Femur (tissue), 1 donor: ENCODE data around the gene ADAMTSL5.
A peak's percentile ranks its signal among the peaks of the same experiment; 100 is the strongest.
"Not testable (repeated sequence)": the region's sequence is repeated elsewhere in the genome, so short reads cannot be mapped to it uniquely, and the experiment has no call there.

Experiments used
- DNase-seq: peaks from one replicate; pipeline ENCODE4 v3.0.0-alpha.2; 2017

ADAMTSL5 gene

DNA sequence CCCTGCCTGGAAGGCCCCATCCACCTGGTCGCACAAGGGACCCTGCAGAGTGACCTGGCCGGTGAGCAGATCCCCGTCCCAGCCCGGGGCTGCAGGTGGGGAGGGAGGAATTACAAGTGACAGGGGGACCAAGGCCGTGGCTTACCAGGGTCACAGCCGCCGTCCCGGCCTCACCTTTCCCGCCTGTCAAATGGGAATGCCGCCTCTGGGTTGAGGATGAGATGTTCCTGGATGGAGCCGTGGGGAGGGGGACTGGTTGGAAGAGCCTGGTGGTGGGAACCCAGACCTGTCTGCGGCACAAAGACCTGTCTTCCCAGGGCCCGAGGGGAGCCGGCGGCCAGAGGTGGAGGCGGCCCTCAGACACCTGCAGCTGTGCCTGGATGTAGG lies 16.6 kb upstream of the ADAMTSL5 start:
- no peak for DNase-seq

DNA sequence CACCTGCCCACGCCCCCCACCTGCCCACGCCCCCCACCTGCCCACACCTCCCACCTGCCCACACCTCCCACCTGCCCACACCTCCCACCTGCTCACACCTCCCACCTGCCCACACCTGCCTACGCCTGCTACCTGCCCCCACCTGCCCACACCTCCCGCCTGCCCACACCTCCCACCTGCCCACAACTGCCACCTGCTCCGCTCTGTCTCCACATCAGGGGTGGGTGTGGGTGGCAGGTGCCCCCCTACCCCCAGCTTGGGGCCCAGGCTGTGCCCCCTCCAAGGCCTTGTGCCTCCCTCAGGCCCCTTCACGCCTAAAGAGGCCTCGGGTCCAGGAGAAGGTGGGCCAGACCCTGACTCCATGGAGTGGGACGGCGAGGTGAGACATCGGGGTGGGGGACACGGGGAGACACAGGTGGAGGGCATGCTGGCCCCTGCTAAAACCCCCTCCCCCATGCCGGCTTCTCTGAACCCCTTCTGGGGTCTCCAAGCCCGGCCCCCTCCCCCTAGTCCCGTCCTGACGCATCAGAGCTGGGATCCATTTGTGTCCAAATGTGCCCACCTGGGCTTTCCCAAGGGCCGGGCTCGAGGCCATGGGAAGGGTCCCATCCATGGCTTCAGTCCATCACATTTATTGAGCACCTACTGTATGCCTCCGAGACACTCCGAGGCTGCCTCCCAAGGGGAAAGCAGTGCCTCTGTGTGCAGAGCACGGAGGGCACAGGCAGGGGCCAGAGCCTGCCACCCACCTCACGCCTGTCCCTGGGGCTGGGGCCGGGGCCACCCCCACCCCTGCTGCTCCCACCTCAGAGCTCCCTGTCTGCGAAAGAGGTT lies 16.0 kb upstream of the ADAMTSL5 start:
- DNase-seq, result no peak

DNA sequence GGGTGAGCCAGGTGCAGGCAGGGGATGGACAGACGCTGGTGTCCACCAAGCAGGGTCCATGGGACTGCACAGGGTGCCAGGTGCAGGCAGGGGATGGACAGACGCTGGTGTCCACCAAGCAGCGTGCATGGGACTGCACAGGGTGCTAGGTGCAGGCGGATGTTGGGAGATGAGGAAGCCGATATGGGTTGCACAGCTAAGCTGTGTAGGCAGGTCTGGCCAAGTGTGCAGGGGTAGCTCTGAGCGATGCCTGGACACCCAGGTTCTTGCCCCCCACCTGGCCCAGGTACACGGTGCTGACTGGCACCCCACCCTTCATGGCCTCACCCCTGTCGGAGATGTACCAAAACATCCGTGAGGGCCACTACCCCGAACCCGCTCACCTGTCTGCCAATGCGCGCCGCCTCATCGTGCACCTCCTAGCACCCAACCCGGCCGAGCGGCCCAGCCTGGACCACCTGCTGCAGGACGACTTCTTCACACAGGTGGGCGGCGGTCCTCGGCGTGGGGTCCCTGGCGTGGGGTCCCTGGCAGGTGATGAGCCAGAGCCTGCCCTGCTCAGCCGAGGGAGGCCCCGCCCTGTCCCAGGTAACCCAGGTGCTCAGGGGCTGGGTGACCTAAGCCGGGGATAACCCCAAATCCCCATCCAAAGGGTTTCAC lies 15.0 kb upstream of the ADAMTSL5 start:
- no peak for DNase-seq

DNA sequence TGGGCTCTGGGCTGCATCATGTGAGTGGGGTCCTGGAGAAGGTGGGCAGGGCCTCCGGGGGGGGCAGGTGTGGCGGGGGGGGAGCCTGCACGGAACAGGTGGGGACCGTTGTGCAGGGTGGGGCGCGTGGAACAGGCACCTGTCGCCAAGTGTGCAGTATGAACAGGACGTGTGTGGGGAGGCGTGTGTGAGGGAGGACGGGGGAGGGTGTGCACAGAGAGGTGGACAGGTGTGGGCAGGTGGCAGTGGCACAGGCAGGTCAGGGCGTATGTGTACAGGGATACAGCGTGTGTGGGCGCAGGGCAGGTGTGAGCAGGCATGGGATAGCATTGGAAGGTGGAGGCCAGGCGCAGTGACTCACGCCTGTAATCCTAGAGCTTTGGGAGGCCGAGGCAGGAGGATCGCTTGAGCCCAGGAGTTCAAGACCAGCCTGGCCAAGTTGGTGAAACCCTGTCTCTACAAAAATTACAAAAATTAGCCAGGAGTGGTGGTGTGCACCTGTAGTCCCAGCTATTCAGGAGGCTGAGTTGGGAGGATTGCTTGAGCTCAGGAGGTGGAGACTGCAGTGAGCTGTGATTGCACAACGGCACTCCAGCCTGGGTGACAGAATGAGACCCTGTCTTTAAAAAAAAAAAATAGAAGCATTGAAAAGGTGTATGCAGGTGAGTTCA lies 14.3 kb upstream of the ADAMTSL5 start:
- no peak for DNase-seq

DNA sequence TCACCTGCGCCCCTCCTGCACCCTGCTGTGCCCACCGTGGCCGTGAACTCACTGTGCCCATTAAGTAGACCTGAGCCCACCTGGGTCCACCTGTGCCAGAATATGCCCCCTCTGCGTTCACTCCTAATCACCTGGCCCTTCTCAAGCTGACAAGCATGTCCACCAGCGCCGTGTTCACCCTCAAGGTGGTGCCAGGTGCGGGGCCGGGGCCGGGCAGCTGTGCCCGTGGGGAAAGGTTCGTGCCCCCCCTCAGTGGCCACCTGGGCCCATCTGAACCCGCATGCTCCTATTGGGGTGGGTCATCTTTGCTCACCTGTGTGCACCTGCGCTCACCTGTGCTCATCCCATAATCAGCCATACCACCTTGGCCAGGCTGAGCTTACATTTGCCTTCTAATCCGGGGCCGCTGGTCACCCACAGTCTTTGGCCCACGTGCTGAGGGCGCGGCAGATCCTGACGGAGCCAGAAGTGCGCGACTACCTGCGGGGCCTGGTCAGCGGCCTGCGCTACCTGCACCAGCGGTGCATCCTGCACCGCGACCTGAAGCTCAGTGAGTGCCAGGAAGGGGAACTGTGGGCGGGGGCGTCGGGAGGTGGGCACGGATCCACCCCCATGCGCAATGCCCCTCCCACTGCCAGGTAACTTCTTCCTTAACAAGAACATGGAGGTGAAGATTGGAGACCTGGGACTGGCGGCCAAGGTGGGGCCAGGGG lies 13.4 kb upstream of the ADAMTSL5 start:
- no peak for DNase-seq

DNA sequence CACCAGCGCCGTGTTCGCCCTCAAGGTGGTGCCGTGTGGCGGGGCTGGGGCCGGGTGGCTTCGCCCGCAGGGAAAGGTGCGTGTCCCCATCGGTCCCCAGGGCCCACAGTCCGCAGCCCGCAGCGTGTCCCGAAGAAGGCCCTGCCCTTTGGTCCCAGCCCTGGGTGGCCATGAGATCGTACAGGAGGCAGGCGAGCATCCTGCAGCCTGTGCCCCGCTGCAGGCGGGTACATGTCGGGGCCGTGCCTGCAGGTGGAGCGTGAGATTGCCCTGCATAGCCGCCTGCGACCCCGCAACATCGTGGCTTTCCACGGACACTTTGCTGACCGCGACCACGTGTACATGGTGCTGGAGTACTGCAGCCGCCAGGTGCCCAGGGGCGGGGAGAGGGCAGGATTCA lies 12.5 kb upstream of the ADAMTSL5 start:
- DNase-seq, result no peak

DNA sequence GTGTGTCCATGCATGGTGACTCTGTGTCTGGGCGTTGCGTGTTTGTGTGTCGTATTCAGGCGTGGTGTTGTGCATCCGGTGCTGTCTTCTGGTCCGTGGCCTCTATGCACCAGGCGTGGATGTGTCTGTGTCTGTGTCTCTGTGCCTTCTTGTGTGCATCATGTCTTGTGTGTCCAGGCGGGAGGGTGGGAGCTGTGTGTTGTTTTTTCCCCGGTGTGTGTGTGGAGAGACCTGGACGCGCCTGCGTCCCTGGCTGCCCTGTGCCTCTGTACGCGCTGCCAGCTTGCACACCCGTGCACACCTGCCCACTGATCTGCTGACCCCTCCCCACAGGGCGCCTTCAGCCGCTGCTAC lies 12.1 kb upstream of the ADAMTSL5 start:
- DNase-seq, result no peak

DNA sequence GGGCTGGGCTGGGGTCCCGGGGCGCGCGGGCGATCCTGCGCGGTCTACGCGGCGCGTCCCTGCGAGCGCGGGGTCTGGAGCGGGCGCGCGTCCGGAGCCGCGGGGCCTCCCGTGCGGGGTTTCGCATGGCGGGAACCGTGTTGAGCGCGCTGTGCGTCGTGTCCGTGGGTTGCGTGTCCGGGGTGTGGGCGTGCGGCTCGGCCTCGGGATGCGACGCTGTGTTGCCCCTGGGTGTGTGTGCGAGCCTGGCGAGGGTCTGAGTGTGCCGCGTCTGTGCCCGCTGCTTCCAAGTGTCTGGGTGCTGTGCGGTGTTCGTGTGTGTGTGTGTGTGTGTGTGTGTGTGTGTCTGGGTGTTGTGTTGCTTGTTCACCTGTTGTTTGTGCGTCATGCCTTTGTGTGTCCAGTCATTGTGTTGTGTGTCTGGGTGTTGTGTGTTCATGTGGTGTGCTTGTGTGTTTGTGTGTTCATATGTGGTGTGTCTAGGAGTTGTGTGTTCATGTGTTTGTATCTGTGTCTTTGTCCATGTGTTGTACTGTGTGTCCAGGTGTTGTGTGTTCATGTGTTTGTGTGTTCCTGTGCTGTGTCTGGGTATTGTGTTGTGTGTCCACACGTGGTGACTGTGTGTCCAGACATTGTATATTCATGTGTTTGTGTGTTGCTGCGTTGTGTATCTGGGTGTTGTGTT lies 11.6 kb upstream of the ADAMTSL5 start:
- DNase-seq, result no peak

DNA sequence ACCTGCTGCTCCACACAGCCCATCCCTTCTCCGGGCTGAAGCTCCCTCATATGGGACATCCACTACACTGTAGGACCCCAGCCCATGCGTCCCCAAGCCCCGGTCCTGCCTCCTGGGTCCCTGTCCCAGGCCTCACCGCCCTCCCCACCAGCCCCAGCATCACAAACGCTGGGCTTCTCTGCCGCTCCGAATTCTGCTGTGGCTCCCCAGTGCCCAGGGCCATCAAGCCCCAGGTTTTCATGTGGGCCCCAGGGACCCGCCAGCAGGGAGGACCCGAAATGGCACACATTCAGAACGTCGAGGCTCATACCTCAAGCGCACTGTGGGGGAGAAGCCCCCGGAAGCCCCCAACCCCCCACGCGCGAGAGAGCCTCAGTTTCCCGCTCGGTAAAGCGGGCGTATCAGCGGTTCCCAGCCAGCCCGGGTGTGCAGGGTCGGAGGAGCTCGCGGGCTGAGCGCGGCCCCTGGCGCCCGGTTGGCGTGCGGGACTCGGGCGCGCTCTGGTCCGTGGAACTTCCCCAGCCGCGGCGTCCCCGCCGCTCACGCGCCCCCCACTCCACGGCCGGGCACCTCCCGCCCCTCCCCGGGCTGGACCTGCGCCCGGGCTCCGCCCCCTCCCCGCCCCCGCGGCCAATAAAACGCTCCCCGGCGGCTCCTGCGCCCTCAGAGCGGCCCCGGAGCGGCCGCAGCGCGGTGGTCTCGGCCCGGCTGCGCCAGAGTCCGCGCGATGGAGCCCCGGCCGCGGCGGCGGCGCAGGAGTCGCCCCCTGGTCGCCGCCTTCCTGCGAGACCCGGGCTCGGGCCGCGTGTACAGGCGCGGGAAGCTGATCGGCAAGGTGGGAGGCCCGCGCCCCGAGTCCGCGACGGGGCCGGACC lies 10.8 kb upstream of the ADAMTSL5 start, which contains the start of gene PLK5:
Gene PLK5 (plus strand): TSS at position 666 of the 875 bp plus-strand sequence. CDS start 2,920 bp downstream, outside the sequence.
- no peak for DNase-seq

DNA sequence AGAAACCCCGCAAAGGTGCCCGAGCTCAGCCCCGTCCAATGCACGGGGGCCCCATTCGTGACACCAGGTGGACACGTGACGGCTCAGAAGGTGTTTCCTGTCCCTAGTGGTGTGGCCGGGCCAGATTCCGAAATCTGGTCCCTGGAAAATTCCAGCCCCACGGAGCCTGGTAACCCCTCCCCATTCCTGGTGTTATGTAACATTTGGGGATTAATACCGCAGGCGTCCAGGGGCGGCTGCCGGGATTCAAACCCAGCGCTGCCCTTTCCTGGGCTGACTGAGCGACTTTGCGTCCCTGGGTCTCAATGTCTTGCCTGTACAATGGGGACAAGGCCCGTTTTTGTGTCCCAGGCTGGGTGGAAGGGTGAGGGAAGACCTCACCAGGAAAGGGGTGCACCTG lies 10.0 kb upstream of the ADAMTSL5 start:
- no peak for DNase-seq

DNA sequence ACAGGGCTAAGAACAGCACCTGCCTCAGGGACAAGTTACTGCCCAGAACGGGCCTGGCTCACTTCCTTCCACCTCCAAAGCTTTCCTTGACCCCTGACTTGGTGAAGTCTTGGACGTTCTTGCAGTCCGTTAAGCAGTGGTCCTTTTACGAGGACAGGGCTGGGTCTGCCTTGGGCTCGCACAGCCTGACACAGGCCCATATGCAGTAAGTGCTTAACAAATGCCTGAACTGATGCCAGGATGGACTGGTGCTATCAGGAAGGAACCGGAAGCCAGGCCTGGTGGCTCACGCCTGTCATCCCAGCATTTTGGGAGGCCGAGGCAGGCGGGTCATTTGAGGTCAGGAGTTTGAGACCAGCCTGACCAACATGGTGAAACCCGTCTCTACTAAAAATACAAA lies 9.2 kb upstream of the ADAMTSL5 start:
- no peak for DNase-seq

DNA sequence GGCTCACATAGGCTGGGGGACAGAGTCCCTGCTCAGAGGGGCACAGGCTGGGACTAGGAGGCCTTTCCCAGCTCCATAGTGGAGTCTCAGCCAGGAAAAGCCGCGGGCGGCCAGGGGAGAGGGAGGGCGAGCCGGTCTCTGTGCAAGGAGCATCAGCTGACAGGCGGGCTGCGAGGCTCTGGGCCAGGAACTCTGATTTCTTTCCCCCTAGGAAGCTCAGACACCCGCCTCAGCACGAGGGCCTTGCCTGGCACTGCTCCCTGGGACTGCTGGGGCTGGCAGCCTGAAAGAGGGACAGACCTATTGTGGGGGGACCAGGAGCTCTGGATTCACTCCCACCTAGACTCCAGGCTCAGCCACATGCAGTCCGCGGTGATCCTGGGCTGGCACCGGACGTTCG lies 8.8 kb upstream of the ADAMTSL5 start:
- DNase-seq, result no peak

DNA sequence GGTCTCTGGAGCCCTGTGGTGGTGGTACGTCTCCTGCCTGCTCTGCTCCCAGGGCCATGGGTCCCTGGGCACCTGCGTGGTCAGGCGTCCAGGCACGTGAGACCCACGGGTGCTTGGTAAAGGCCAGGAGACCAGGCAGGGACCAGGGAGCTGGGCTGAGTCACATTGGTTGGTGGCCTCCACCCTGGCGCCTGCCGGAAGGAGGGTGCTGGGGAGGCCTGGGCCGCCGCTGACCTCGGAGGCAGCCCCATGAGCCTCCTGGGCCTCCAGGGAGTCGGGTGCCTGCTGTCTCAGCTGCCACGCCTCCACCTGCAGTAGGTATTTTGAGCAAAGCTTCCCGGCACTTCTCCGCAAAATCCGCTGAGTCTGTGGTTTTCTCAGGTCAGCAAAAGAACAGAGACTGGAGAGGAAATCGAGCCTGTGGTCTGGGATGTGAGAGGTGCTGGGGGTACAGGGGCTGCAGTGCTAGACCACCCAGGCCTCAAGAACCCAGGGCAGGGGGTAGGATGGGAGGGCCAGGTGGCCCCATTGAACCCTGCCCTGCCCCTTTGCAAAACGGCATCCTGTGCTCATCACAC lies 7.5 kb upstream of the ADAMTSL5 start:
- no peak for DNase-seq

DNA sequence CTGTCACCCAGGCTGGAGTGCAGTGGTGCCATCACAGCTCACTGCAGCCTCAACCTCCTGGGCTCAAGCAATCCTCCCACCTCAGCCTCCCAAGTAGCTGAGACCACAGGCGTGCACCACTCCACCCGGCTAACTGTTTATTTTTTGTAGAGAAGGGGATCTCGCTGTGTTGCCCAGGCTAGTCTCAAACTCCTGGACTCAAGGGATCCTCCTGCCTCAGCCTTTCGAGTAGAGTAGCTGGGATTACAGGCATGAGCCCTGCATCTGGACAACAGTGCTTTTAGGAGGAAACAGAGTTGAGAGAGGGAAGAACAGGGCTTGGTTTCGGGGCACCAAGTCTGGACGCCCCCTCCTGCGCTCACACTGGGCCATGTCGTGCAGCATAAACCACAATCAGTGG lies 7.0 kb upstream of the ADAMTSL5 start:
- DNase-seq, result not testable (repeated sequence)

DNA sequence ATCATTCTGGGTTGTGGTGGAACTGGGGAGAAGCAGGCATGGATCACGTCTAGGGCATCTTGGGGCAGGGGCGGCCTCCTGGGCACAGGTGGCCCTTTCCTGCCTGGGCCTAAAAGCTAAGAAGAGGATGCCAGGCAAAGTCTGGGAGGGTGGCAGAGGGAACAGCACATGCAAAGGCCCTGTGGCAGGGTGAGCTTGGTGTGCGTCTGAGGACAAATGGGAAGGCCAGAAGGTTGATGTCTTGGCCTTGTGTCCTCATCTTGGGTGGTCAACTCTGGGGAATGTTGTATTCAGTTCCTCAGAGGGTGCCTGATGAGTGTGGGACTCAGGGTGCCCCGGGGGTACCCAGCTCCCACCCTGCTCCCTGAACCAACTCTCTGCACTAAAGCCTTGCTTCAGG lies 5.7 kb upstream of the ADAMTSL5 start:
- DNase-seq, result no peak

DNA sequence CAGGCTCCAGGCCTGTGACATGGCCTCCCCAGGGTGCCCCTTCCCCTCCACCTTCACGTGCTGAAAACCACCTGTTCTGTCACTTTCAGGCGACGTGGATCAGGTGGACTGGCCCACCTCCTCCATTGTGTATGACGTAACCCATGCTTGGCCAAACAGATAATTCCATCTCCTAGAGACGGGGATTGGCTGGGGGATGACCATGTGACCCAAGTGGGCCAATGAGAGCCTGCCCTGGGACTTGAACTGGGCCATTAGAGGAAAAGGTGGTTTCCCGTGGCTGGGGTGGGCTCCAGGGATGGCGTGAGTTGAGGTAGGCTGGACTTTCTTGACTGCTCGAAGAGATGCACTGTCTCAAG lies 3.6 kb upstream of the ADAMTSL5 start:
- no peak for DNase-seq

DNA sequence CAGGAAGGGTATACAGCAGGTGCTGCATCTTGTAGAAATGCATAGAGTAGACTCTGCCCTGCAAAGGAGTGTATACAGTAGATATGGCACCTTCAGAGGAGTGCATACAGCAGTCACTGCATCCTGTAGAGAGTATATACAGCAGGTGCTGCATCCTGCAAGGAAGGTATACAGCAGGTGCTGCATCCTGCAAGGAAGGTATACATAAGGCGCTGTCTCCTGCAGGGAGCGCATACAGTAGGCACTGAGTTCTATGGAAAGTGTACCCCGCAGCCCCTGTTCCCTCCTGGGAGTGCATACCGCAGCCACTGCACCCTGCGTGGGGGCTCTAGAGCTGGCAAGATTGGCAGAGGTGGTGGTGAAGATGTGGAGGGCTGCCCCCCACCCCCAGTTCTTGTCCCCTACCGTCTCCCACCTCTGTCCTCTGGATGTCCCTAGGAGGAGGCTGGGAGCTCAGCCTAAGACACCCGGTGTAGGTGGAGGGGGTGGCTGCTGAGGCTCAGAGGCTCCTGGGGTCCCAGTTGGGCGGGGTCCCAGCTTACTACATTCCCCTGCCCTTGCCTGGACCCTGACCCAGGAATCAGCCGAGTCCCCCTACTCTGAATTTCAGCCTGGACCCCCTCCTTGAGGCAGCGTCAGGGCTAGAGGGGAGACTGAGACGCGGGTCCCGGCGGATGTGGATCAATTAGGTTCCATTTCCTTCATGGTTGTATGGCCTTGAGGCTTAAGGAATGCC lies 2.3 kb upstream of the ADAMTSL5 start:
- no peak for DNase-seq

DNA sequence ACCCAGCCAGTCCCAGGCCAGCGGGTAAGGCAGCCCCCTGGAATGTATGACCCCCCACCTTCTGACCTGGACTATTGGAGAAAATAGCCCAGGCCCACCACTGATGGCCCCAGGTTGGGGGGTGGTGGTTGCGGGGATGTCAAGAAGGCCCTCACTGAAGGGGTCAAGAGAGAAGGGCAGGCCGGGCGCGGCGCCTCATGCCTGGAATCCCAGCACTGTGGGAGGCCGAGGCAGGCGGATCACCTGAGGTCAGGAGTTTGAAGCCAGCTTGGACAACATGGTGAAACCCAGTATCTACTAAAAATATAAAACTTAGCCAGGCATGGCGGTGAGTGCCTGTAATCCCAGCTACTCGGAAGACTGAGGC lies 1.5 kb upstream of the ADAMTSL5 start:
- no peak for DNase-seq

DNA sequence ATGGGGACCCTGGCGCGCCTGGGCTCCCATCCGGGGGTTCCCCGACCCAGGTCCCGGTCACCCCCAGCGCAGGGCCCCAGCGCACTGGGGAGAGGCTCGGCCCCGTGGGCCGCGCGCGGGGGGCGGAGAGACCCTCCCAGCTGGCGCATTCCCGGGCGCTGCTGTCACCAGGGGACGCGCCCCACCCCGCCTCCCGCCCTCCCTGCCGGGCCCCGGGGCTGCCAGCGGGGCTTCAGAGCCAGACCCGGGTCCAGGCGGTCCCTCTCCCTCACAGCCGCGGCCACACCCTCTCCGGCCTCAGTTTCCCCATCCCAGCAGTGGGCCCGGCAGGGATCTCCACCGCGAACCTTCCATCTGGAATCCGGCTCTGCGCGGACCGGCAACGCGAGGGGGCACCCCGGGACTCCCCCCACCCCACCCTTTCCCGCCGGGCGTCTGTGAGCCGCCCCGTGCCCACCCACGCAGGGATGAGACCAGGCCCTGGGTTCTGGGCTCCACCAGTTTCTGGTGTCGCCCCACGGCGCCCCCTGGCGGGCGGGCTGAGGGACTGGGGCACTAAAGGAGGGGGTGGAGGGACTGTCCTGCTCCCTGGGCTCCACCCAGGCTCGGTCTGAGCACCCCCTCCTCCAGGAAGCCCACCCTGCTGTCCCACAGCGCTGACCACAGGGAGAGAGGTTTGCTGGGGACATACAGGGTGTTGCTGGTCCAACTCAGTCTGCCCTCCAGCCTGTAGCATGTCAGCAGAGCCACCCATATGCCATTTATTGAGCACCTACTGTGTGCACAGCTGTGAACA lies 878 bp upstream of the ADAMTSL5 start:
- peak; percentile 53 for DNase-seq
